Measurements from ENCODE around the gene PLA2G4E.

Gene PLA2G4E

DNA sequence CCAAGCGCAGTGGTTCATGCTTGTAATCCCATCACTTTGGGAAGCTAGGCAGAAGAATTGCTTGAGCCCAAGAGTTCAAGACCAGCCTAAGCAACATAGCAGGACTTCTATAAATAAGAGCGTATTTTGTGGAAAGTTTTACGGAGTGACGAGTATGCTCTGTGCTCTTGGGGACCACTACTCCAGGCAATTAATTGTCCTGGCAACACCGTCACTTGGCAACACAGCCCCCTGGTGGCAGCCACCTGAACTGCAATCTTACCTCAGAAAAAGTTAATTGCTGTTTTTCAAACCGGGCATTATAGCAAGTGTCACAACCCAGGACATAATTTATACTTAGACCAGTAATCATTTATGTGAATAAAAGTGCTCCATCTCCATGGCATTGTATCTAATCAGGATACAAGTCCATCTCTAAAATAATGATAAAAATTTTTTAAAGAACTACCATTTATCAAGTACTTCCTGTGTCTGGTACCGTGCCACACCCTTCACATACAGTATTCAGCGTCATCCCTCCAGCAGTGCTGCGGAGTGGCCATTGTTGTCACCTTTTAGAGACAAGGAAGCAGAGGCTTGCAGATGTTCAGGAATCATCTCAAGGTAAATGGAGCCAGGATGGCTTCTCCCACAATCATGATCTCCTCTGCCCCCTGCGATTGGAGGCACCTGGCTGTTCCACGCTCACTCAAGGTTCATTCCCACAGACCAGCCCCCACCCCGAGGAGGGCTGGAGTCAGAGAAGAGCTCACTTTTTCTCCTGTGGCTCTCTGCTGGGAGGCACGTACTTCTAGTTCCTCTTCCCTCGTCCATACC is 39.0 kb upstream of the PLA2G4E start:
- Mint-ChIP-seq H3K4me1 (ENCODE audit: low read depth) (peaks cover 11% of the 10 kb centered on the region), H3K36me3 (ENCODE audit: low read depth) (no peaks in the 10 kb centered on the region), H3K4me3 (no peak overlapping the region), H3K27me3 (ENCODE audit: low read depth) (peaks cover 36% of the 10 kb centered on the region), H3K27ac (peak overlapping the region; percentile 50), H3K9me3 (no peaks in the 10 kb centered on the region)
- peak; percentile 37 for DNase-seq (ENCODE audit: low spot score)

DNA sequence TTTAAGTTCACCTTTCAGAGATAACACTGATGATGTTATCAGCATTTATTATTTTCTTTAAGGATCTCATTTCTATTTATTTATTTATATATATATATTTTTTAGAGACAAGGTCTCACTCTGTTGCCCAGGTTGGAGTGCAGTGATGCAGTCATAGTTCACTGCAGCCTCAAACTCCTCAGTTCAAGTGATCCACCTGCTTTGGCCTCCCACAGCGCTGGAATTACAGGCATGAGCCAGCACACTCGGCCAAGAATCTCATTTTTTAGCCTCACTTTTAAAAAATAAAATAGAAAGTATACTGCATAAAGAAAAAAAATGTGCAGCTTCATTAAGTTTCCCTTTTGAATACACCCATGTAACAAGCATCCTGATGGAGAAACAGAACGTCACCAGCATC is 37.9 kb upstream of the PLA2G4E start:
- H3K4me3 Mint-ChIP-seq: no peak overlapping the region
- H3K27me3 Mint-ChIP-seq (ENCODE audit: low read depth): peaks cover 38% of the 10 kb centered on the region
- DNase-seq (ENCODE audit: low spot score): no peak
- H3K9me3 Mint-ChIP-seq: no peaks in the 10 kb centered on the region
- no peaks in the 10 kb centered on the region for H3K36me3 Mint-ChIP-seq (ENCODE audit: low read depth)
- peaks cover 11% of the 10 kb centered on the region for H3K4me1 Mint-ChIP-seq (ENCODE audit: low read depth)
- H3K27ac Mint-ChIP-seq: no peak overlapping the region

DNA sequence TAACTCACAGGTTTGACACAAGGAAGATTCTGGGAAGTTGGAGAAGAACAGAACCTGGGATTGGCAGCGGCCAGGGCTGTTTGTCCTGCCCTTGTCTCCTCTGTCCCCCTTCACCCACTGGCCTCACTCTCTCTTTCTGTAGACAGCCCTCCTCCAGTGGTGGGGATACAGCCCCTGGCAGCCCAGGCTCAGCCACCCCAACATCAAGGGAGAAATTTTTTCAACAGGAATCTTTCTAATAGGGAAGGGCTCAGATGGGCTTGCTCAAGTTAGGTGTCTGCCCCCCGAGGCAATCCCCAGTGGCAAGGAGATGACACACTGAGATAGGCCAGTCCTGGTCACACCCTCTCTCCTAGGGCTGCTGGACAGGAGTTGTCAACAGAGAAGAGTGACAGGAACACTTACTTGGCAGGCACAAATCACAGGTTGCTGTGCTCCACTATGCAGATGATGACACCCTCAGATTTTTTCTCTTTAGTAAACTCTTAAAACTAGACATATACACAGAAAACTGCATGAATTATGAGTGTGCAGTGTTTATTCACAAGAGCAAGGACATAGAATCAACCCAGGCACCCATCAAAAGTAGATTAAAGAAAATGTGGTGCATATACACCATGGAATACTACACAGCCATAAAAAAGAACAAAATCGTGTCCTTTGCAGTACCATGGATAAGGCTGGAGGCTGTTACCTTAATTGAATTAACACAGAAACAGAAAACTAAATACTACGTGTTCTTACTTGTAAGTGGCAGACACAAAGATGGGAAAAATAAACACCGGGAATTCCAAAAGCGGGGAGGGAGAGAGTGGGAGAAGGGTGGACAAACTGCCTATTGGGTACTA is 37.2 kb upstream of the PLA2G4E start:
- peaks cover 11% of the 10 kb centered on the region for H3K4me1 Mint-ChIP-seq (ENCODE audit: low read depth)
- H3K27ac Mint-ChIP-seq: no peak overlapping the region
- no peaks in the 10 kb centered on the region for H3K9me3 Mint-ChIP-seq
- no peaks in the 10 kb centered on the region for H3K36me3 Mint-ChIP-seq (ENCODE audit: low read depth)
- peaks cover 44% of the 10 kb centered on the region for H3K27me3 Mint-ChIP-seq (ENCODE audit: low read depth)
- no peak for DNase-seq (ENCODE audit: low spot score)
- H3K4me3 Mint-ChIP-seq: no peak overlapping the region

DNA sequence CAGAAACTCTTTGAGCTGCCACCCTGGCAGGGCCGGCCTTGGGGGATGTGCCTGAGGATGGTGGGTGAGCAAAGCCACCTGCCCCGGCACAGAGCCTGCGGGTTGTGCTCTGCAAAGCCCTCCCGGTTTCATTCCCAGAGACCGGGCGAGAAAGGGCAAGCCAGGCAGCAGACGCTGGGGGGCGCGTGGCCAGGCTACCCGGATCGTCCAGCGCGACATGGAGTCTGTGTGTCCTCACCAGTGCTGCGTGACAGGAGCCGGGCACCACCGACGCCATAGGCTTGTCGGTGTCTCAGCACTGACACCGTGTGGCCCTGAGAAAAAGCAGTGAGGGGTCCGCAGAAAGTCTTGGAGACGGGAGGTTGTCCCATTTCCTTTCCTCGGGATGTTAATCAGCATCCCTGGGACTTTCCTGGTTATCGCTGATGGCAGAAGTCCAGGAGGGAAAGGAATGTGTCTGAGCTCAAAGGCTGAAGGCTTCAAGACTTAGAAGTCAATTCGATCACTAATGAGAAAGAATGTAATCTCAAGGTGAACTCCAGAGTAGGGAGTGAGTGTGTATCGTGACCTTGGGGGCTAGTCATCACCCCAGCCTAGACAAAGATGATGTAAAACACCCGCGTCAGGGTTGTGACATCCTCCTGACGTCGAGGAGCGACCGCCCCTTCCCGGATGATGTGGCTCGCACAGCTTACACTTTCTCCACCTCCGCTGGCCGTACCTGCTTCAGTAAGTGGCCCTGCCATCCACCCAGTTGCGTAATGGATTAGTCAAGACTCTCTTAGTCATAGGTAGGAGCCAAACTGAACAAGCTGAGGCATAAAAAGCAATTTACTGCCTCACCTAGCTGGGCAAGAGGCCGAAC is 36.3 kb upstream of the PLA2G4E start:
- H3K27ac Mint-ChIP-seq: no peak overlapping the region

DNA sequence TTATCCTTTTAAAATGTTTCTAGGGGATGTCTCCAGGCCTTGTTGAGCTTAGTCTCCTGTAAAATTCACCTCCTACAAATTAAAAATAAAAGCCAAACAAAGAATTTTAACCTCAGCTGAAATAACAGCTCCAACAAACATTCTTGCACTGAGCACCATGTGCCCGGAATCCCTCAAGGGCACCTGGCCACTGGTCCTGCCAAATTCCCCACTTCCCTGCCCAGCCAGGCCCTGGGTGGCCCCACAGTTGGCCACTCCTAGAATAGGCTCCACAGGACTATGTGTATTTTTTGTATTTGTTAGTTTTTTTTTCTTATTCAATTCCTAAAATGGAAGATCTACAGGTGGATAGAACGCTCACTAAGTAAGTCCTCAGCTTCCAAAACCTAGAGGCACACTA is 33.1 kb upstream of the PLA2G4E start:
- peaks cover 54% of the 10 kb centered on the region for H3K27me3 Mint-ChIP-seq (ENCODE audit: low read depth)
- H3K27ac Mint-ChIP-seq: no peak overlapping the region
- H3K4me3 Mint-ChIP-seq: no peak overlapping the region
- no peaks in the 10 kb centered on the region for H3K9me3 Mint-ChIP-seq
- DNase-seq (ENCODE audit: low spot score): no peak
- no peaks in the 10 kb centered on the region for H3K36me3 Mint-ChIP-seq (ENCODE audit: low read depth)
- H3K4me1 Mint-ChIP-seq (ENCODE audit: low read depth): peaks cover 6% of the 10 kb centered on the region

More for the DNA sequence above, 36.3 kb upstream of the PLA2G4E start:
- peaks cover 11% of the 10 kb centered on the region for H3K4me1 Mint-ChIP-seq (ENCODE audit: low read depth)
- peak; percentile 36 for DNase-seq (ENCODE audit: low spot score)
- peaks cover 46% of the 10 kb centered on the region for H3K27me3 Mint-ChIP-seq (ENCODE audit: low read depth)
- no peaks in the 10 kb centered on the region for H3K9me3 Mint-ChIP-seq
- H3K36me3 Mint-ChIP-seq (ENCODE audit: low read depth): no peaks in the 10 kb centered on the region
- H3K4me3 Mint-ChIP-seq: peak overlapping the region; percentile 51

DNA sequence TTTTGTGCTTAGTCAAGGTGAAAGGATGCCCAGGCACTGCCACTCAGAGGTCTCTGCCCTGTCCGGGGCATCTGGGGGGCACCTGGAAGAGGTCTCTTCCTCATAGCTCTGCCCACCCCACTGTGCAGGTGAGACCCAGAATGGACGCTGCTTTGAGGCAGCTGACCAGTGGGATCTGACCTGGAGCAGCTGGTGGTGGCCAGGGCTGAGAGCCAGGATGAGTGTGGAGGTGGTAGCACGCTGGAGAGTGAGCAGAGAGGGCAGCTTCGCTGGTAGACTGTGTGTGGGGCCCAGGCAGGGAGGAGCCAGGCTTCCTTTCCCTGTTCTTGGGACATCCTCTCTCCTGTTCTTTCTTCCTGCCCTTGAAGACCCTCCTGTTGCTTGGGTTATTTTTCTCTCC is 32.2 kb upstream of the PLA2G4E start:
- H3K4me1 Mint-ChIP-seq (ENCODE audit: low read depth): peaks cover 6% of the 10 kb centered on the region
- no peaks in the 10 kb centered on the region for H3K36me3 Mint-ChIP-seq (ENCODE audit: low read depth)
- H3K9me3 Mint-ChIP-seq: no peaks in the 10 kb centered on the region
- DNase-seq (ENCODE audit: low spot score): no peak
- H3K27me3 Mint-ChIP-seq (ENCODE audit: low read depth): peaks cover 49% of the 10 kb centered on the region
- H3K4me3 Mint-ChIP-seq: no peak overlapping the region
- no peak overlapping the region for H3K27ac Mint-ChIP-seq

DNA sequence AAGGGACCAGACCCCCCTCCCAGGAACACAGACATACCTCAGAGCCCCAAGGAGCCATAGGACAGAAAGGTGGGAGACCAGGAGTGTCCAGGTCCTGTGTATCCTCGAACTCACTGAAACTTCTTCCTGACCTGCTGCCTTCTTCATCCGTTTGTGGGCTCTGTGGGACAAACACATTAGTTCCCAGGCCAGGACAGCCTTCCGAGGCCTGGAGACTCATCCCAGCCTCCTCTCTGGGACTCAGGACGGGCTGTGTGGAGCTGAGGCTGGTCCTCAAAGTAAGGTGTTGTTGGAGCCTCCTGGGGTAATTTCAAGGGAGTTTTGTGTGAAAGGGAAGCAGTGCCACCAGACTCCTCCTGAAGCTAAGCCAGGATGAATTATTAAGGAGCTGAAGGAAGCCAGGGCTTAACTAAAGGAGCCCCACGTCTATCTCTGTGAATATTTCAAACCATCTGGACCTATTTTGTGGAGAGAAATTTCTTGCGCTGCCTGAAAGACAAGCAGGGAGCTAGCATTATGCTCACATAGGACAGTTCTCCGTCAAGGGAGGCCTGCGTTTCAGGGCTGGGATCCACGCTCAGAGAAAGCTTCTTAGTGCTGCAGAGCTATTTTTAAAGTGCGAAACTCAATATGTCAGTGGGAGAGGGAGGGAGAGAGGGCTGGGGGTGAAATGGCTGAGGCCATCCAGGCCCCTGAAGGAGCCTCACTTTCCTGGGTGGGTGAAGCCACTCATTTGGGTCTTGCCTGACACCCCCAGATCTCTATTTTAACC is 29.8 kb upstream of the PLA2G4E start:
- H3K4me1 Mint-ChIP-seq (ENCODE audit: low read depth): peaks cover 2% of the 10 kb centered on the region
- no peaks in the 10 kb centered on the region for H3K9me3 Mint-ChIP-seq
- H3K27me3 Mint-ChIP-seq (ENCODE audit: low read depth): peaks cover 33% of the 10 kb centered on the region

DNA sequence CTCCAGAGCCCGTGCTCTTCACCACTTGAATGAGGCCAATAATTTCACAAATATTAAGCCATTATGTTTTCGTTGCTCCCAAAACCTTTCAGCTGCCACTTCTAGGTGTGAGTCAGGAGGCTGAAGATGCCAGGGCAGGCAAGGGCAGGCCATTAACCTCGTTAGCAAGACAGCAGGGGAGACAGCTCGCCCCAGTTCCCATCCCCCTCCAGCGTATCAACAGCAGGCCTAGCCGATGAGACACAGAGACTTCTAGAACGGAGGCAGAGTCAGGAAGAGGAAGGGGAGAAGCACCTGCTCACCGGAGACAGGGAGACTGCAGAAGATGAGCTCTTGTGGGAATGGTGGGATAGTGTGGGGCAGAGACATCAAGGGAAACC is 28.0 kb upstream of the PLA2G4E start:
- H3K4me3 Mint-ChIP-seq: no peak overlapping the region
- DNase-seq (ENCODE audit: low spot score): no peak
- H3K9me3 Mint-ChIP-seq: no peaks in the 10 kb centered on the region
- H3K27me3 Mint-ChIP-seq (ENCODE audit: low read depth): peaks cover 22% of the 10 kb centered on the region
- H3K27ac Mint-ChIP-seq: no peak overlapping the region
- no peaks in the 10 kb centered on the region for H3K36me3 Mint-ChIP-seq (ENCODE audit: low read depth)
- peaks cover 12% of the 10 kb centered on the region for H3K4me1 Mint-ChIP-seq (ENCODE audit: low read depth)

More for the DNA sequence above, 29.8 kb upstream of the PLA2G4E start:
- Mint-ChIP-seq H3K36me3 (ENCODE audit: low read depth) (no peaks in the 10 kb centered on the region), H3K4me3 (no peak overlapping the region), H3K27ac (no peak overlapping the region)
- no peak for DNase-seq (ENCODE audit: low spot score)

DNA sequence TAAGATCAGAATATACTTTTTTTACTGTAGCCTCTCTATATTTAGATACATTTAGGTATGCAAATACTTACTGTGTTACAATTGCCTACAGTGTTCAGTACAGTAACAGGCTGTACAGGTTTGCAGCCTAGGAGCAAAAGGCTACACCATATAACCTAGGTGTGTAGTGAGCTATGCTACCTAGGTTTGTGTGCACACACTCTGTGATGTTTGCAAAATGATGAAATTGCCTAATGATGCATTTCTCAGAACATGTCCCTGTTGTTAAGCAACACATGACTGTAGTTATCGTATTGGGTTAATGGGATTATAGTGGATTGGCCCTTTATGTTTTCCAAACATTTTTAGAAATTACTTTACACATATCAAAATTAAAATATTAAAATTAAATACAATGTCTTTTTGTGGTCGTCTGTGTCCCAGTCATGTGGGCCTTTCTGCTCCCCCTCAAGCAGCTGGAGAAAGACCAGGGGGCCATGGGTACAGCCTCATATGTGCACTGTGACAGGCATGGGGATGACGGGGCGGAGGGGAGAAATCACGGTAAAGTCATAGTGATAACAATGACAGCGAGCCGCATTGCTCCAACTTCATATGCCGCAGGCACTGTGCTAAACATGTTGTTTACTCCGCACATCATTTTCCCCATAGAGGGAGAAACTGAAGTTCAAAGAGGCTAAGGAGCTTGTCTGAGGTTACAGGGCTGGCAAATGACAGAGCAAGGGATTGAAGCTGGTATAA is 27.4 kb upstream of the PLA2G4E start:
- peaks cover 17% of the 10 kb centered on the region for H3K27me3 Mint-ChIP-seq (ENCODE audit: low read depth)
- H3K4me1 Mint-ChIP-seq (ENCODE audit: low read depth): peaks cover 12% of the 10 kb centered on the region
- H3K9me3 Mint-ChIP-seq: no peaks in the 10 kb centered on the region
- no peak for DNase-seq (ENCODE audit: low spot score)
- no peak overlapping the region for H3K27ac Mint-ChIP-seq
- H3K36me3 Mint-ChIP-seq (ENCODE audit: low read depth): no peaks in the 10 kb centered on the region
- no peak overlapping the region for H3K4me3 Mint-ChIP-seq

DNA sequence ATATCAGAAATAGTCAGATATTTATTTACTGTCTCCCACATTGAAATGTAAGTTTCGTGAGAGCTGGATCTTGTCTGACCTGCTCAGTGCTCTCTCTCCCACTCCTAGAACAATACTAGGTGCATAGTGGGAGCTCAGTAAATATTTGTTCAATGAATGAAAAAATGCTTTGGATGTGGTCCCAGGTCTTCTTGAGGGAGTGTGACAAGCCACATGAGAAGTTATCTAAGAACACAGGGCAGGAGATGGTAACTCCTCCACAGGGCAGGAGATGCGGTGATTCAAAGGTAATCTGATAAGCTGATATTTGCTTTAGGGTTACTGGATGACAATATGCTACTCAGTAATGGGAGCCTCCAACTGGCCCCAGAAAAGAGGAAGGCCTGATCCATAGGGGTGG is 25.8 kb upstream of the PLA2G4E start:
- H3K27me3 Mint-ChIP-seq (ENCODE audit: low read depth): peaks cover 12% of the 10 kb centered on the region
- no peak for DNase-seq (ENCODE audit: low spot score)
- H3K9me3 Mint-ChIP-seq: no peaks in the 10 kb centered on the region
- H3K4me1 Mint-ChIP-seq (ENCODE audit: low read depth): peaks cover 12% of the 10 kb centered on the region
- no peak overlapping the region for H3K27ac Mint-ChIP-seq
- no peak overlapping the region for H3K4me3 Mint-ChIP-seq
- H3K36me3 Mint-ChIP-seq (ENCODE audit: low read depth): no peaks in the 10 kb centered on the region

DNA sequence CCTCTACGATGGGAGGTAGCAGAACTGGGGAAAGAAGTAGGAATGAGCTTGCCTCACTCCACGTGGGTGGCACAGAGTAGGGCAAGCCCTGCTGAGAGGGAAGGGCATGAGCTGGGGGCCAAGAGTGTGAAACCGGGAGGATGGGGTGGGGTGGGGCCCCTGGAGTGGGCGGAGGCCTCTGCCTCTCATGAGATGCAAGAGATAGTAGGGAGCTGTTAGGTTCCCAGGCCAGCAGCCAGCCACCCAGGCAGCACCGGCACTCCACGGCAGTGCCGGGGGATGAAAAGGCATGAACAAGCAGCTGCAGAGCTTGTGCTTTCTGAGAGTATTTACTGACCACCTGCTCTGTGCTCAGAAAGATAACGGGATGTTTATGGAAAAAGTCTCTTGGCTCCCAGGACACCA is 24.4 kb upstream of the PLA2G4E start:
- H3K4me3 Mint-ChIP-seq: no peak overlapping the region
- no peak overlapping the region for H3K27ac Mint-ChIP-seq
- peaks cover 12% of the 10 kb centered on the region for H3K4me1 Mint-ChIP-seq (ENCODE audit: low read depth)
- H3K9me3 Mint-ChIP-seq: no peaks in the 10 kb centered on the region
- peaks cover 7% of the 10 kb centered on the region for H3K27me3 Mint-ChIP-seq (ENCODE audit: low read depth)
- no peaks in the 10 kb centered on the region for H3K36me3 Mint-ChIP-seq (ENCODE audit: low read depth)
- DNase-seq (ENCODE audit: low spot score): no peak

DNA sequence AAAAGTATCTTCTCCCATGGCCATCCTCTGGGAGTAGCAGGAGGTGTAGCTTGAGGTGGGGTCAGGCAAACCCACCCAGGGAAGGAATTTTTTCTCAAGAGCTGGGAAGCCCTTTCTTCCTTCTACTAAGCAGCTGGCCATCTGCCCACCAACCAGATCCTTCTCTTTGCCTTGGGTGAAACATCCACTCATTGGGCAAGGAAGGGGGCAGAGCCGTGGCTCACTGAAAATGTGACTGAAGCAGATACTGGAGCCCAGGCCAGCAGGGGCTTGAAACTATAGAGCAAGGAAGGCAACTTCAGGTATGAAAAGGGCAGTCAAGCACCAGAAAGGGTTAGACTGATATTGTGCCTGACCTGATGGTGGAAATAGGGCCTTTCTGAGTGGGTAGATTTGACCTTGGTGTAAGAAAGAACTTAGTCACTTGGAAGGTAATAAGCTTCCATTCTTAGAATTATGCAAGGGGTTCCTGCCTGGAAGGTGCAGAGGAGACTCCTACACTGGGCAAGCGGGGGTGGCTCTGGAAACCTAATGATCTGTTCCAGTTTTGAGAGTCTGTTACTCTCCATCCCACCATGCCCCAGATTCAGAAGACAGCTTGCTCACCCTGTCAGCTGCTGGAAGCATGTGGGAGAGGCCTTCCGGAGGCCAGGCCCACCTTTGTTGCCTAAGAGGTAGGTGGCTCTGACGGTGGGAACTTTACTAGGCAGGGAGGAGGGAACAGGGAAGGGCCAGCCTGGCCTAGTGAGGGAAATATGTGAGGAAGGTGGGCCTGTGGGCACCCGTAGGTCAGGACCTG is 22.0 kb upstream of the PLA2G4E start:
- peaks cover 5% of the 10 kb centered on the region for H3K27me3 Mint-ChIP-seq (ENCODE audit: low read depth)
- H3K36me3 Mint-ChIP-seq (ENCODE audit: low read depth): no peaks in the 10 kb centered on the region
- H3K4me3 Mint-ChIP-seq: no peak overlapping the region
- peaks cover 12% of the 10 kb centered on the region for H3K4me1 Mint-ChIP-seq (ENCODE audit: low read depth)
- no peak for DNase-seq (ENCODE audit: low spot score)
- no peaks in the 10 kb centered on the region for H3K9me3 Mint-ChIP-seq
- H3K27ac Mint-ChIP-seq: no peak overlapping the region
